HepG2 (cell line): Measurements from ENCODE around the gene PDE5A. TPM values are rescaled to one million over a fixed set of nuclear protein-coding genes. Genes with fewer than 3 reads are reported as not detected.

Source experiments
- CTCF ChIP-seq: sonication (generic); formaldehyde crosslinking; IDR thresholded peaks from 2 replicates; pipeline ENCODE4 v1.5.0; 2020; ENCODE audit warnings: mild to moderate bottlenecking, missing genetic modification reagents, moderate library complexity
- HNRNPLL ChIP-seq: fragments of 200-400 bp; formaldehyde crosslinking; IDR thresholded peaks from 2 replicates; pipeline ENCODE4 v1.6.1; 2017; ENCODE audit warnings: mild to moderate bottlenecking, low read depth, low read length; ENCODE audit not compliant: poor library complexity, severe bottlenecking
- HOXA3 ChIP-seq: sonication (generic); formaldehyde crosslinking; IDR thresholded peaks from 2 replicates; pipeline ENCODE4 v1.5.0; 2020; ENCODE audit warnings: missing genetic modification reagents
- MLXIP ChIP-seq: sonication (generic); formaldehyde crosslinking; IDR thresholded peaks from 2 replicates; pipeline ENCODE4 v1.9.0; 2021; ENCODE audit warnings: missing genetic modification reagents, borderline replicate concordance
- NR2F6 ChIP-seq, 2 experiments: IDR thresholded peaks; 2 replicates each; pipeline ENCODE4 v1.6.1; 2016; ENCODE audit warnings: antibody characterized with exemption in 1 of 2, mild to moderate bottlenecking in 1 of 2
- PATZ1 ChIP-seq: sonication (generic); formaldehyde crosslinking; IDR thresholded peaks from 2 replicates; pipeline ENCODE4 v1.4.0; 2020; ENCODE audit warnings: missing genetic modification reagents
- POGK ChIP-seq: sonication (generic); formaldehyde crosslinking; conservative IDR thresholded peaks from 2 replicates; pipeline ENCODE4 v1.8.0; 2022; ENCODE audit warnings: mild to moderate bottlenecking, moderate library complexity, missing genetic modification reagents
- ZBTB2 ChIP-seq: sonication (generic); formaldehyde crosslinking; IDR thresholded peaks from 2 replicates; pipeline ENCODE4 v1.8.0; 2022; ENCODE audit warnings: low read depth, missing genetic modification reagents
- ZFX ChIP-seq: sonication (generic); formaldehyde crosslinking; IDR thresholded peaks from 2 replicates; pipeline ENCODE4 v1.4.0; 2020; ENCODE audit warnings: mild to moderate bottlenecking, low read depth, missing genetic modification reagents, moderate library complexity
- ZIK1 ChIP-seq: sonication (generic); formaldehyde crosslinking; IDR thresholded peaks from 2 replicates; pipeline ENCODE4 v1.5.0; 2020; ENCODE audit warnings: mild to moderate bottlenecking, low read depth, missing genetic modification reagents, borderline replicate concordance
- ZMAT5 ChIP-seq: sonication (generic); formaldehyde crosslinking; IDR thresholded peaks from 2 replicates; pipeline ENCODE4 v1.5.0; 2020; ENCODE audit warnings: mild to moderate bottlenecking, low read depth, missing genetic modification reagents, borderline replicate concordance
- ZNF546 ChIP-seq: sonication (generic); formaldehyde crosslinking; conservative IDR thresholded peaks from 2 replicates; pipeline ENCODE4 v1.8.1; 2023; ENCODE audit warnings: mild to moderate bottlenecking, missing genetic modification reagents
- ZNF547 ChIP-seq: sonication (generic); formaldehyde crosslinking; IDR thresholded peaks from 2 replicates; pipeline ENCODE4 v1.5.1; 2020; ENCODE audit warnings: mild to moderate bottlenecking, missing genetic modification reagents
- ZNF776 ChIP-seq: sonication (generic); formaldehyde crosslinking; IDR thresholded peaks from 2 replicates; pipeline ENCODE4 v1.4.0; 2020; ENCODE audit warnings: mild to moderate bottlenecking, missing genetic modification reagents
- ZNF777 ChIP-seq: sonication (generic); formaldehyde crosslinking; IDR thresholded peaks from 2 replicates; pipeline ENCODE4 v1.4.0; 2020; ENCODE audit warnings: missing genetic modification reagents
- ZSCAN20 ChIP-seq: sonication (generic); formaldehyde crosslinking; IDR thresholded peaks from 2 replicates; pipeline ENCODE4 v1.4.0; 2020; ENCODE audit warnings: missing genetic modification reagents, mild to moderate bottlenecking, borderline replicate concordance
- polyA plus RNA-seq, 8 experiments: library from polyadenylated mRNA; depleted of rRNA in 3 of 8; stranded (reverse) in 7 of 8; unstranded in 1 of 8; fragments of >200 nt; fragmentation: Illumina TruSeq in 4 of 8; extraction: Trizol in 4 of 8; gene quantifications; 2 replicates each; pipeline versions ENCODE4 v1.2.1 to v1.2.3, GENCODE V29; 2011 to 2016; ENCODE audit warnings: low read depth in 4 of 8, missing spikeins in 1 of 8, mixed read lengths in 1 of 8; ENCODE audit not compliant: insufficient read depth in 1 of 8
- total RNA-seq, 5 experiments: library from RNA; depleted of rRNA; stranded (reverse); fragments of >200 nt; fragmentation: Illumina TruSeq; extraction: Trizol; gene quantifications; 2 replicates each; pipeline ENCODE4 v1.2.3, GENCODE V29; 2016; ENCODE audit warnings: low read depth in 1 of 5

Gene PDE5A
- total and polyA plus RNA-seq, 2 of the 13 experiments (the other 11 are each of a cell fraction or from before 2014, with no cell fraction given) = 0.22 to 0.44 TPM

- TF ChIP-seq ZMAT5 (no peak), POGK (CRISPR knock-in tag) (0 out of 2 replicates have a peak, but pooled peaks have one; percentile 52), HNRNPLL (peak; percentile 43), HOXA3 (CRISPR knock-in tag) (0 out of 2 replicates have a peak, but pooled peaks have one; percentile 14), CTCF (CRISPR knock-in tag) (peak; percentile 86), PATZ1 (CRISPR knock-in tag) (peak; percentile 35; the same call in 1 of the 2 replicates), ZSCAN20 (0 out of 2 replicates have a peak, but pooled peaks have one; percentile 40), ZIK1 (peak; percentile 27; the same call in 1 of the 2 replicates), ZFX (CRISPR knock-in tag) (peak; percentile 49), ZNF776 (peak; percentile 54; the same call in 1 of the 2 replicates), ZNF546 (0 out of 2 replicates have a peak, but pooled peaks have one; percentile 47), NR2F6 (IDR thresholded peaks at IDR 0.05) (no peak), NR2F6 (CRISPR knock-in tag; IDR thresholded peaks at IDR 0.05) (no peak), MLXIP (no peak), ZBTB2 (CRISPR knock-in tag) (no peak), ZNF777 (CRISPR knock-in tag) (peak; percentile 74), ZNF547 (CRISPR knock-in tag) (0 out of 2 replicates have a peak, but pooled peaks have one; percentile 49)
Measured at GRCh38 chr4:119628281-119629141, at the start of gene PDE5A (continued).
